ENCODE results near the gene TGFBI.

TGFBI gene

GRCh38 chr5:136028782-136029742 lies at the start of gene TGFBI:
Gene TGFBI, plus strand, starts transcription at chr5:136028988. Its CDS starts 68 bp downstream, at chr5:136029056.
- DNase-seq (ENCODE audit: low spot score), result peak; percentile 52

DNA sequence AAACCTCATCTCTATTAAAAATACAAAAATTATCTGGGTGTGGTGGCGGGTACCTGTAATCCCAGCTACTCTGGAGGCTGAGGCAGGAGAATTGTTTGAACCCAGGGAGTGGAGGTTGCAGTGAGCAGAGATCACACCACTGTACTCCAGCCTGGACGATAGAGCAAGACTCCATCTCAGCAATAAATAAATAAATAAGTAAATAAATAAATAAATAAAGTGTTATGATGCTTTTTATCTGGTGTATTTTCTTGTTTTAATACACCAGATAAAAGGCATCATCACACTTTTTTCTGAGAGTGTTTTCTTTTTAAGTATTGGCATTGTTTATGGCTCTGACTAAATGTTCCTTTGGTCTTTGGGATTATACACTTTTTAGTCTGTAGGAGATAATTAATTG lies 49.8 kb upstream of the TGFBI start:
- no peak for DNase-seq (ENCODE audit: low spot score)

GRCh38 chr5:135979510-135979909 lies 49.3 kb upstream of the TGFBI start:
- DNase-seq (ENCODE audit: low spot score), result no peak

DNA sequence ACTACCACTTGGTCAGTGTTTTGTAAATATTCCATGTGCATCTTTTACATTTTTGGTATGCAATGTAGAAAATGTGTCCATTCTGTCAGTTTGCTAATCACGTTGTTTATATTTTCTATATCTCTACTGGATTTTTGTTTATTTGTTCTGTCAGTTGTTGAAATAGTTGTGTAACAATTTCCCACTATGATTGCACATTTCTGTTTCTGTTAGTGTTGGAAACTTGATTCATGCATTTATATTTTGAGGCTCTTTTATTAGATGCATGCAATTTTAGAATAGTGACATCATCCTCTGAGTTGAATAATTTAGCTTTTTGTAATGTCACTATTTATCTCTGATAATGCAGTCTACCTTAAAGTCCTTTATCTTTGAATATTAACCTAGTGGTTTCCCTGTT lies 48.2 kb upstream of the TGFBI start:
- no peak for DNase-seq (ENCODE audit: low spot score)

DNA sequence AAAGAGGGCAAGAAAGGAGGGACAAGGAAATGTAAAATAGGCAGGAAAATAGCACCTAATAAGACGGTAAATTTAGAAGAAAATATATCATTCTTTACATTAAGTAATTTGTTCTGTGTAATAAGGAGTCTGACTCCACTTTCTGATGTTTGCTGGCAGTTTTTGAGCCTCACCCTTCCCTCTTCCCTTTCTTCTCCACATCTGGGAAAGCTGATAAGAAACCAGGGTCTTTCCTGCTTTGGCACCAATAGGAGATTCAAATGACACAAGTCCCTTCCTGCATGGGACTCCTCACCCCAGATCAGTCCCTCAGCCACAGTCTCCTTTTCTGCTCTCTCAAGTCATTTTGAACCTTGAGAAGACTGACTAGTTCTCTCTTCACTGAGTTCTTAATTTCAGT lies 42.8 kb upstream of the TGFBI start:
- DNase-seq (ENCODE audit: low spot score), result no peak

DNA sequence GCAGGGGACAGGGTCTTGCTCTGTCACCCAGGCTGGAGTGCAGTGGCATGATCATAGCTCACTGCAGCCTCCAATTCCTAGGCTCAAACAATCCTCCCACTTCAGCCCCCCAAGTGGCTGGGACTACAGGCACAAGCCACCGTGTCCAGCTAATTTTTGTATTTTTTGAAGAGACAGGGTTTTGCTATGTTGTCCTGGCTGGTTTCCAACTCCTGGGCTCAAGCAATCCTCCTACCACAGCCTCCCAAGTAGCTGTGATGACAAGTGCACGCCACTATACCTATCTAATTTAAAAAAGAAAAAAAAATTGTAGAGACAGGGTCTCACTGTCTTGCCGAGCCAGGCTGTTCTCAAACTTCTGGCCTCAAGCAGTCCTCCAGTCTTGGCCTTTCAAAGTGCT lies 42.4 kb upstream of the TGFBI start:
- no peak for DNase-seq (ENCODE audit: low spot score)

DNA sequence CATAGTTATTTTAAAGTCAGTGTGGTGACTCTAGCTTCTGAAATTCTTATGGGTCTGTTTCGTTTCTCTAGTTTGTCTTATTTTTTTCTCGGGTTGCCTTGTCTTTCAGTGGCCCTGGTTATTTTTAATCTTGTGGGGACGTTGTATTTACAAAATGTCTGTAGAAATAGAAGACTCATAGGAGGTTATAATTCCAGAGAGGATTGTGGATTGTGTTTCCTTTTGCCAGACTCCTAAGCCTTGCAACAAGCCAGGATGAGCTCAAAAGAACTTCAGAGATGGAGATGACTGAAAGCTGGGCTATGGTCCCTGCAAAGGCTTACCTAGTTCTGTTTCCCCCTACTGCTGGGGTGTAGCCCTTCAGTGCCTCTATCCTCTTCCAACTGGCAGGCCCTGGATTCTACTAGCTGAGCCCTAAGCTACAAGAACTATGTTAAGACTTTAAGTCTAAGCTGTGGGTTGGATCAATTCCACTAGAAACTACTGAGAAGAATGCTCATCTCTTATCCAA lies 41.8 kb upstream of the TGFBI start:
- no peak for DNase-seq (ENCODE audit: low spot score)

DNA sequence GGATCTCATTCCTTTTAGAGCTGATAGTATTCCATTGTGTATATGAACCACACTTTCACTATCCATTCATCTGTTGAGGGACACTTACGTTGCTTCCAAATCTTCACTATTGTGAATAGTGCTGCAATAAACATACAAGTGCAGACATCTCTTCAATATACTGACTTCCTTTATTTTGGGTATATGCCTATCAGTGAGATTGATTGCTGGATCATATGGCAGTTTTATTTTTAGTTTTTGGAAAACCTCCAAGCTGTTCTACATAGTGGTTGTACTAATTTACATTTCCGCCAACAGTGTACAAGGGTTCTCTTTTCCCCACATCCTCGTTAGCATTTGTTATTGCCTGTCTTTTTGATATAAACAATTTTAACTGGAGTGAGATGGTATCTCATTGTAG lies 40.2 kb upstream of the TGFBI start:
- DNase-seq (ENCODE audit: low spot score), result no peak

GRCh38 chr5:135989686-135990085 lies 39.1 kb upstream of the TGFBI start:
- no peak for DNase-seq (ENCODE audit: low spot score)

DNA sequence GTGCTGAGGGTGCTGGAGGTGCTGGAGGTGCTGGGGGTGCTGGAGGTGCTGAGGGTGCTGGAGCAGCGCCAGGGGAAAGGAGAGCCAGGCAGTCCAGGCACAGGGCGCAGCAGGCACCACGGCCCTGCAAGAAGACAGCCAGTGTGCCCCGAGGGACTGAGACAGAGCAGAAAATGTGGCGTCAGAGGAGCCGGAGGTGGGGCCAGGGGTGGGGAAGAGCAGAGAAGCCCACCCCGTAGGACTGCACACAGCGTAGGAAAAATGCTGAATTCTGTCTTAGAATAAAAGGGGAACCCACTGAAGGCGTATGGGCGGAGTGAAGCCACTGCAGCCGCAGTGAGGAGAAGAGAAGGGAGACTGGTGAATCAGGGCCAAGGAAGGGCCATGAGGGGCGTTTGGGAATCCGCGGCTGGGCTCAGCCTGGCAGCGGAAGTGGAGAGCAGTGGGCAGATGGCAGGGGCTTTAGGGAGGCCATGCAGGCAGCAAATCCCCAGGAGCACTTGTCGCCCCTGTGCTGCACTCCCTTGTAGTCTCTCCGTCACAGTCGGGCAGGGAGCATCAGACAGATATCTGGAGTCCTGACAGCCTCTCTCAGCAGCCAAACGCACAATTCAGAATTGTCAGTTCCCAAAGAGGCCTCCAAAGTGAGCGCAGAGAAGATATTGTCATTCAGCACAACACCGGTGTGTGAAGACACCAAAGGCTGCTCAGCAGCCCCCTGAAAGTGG lies 38.1 kb upstream of the TGFBI start:
- peak; percentile 49 for DNase-seq (ENCODE audit: low spot score)

- DNase-seq (ENCODE audit: low spot score), result no peak
Observed at GRCh38 chr5:135991429-135991828, 37.4 kb upstream of the TGFBI start.

DNA sequence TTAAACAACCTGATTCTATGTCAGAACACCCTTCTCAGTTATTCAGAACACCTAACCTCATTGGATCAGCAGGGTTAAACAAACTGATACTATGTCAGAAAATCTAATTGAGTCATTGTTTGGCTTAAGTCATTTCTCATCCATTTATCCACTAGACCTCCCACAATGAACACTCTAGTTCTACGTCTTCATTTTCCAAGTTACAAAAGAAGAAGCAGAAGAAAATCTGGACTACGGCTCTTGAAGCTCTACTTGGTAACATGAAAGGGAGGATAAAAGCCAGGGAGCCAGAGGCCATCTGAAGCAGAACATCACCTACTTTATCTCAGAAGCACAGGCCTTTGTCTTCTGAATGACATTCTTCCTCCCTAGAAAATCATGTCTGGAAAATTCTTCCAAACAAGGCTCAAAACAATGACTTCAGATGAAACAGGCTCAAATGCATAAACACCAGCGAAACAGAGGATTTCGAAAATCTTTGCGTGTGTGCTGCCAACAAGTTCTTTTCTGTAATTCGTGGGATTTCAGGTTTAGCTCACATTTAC lies 35.4 kb upstream of the TGFBI start:
- no peak for DNase-seq (ENCODE audit: low spot score)

DNA sequence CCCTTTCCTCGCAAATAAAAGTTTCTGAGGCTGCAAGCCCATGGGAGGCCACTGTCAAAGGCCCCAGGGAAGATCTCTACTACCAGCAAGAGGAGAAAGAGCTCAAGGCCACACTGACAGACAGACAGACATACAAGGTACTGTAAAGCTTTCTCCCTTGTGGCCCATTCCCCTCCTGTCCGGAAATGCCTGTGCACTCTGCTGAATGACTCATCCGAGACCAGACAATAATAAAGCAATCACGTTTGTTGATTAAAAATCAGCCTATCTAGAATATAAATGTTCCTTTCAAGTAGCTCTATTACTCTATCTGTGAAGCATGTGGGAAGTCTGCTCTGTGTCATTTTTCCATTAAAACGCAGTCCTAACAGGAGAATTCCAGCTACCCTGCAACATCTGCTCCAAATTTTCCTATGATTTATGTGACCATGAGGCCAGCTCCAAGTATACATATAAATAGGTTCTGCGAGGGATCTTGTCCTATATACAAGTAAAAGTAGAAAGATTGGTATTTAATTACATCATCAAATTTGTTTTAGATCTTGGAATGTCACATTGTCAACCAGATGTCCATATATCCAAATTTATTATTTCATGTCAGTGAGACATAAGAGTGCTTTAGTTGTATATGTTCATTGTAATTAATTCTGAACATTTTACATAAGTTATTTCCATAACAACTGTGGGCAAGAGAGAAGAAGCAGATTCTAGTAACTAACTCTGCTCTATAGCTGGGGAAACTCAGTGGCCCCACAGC lies 34.7 kb upstream of the TGFBI start:
- DNase-seq (ENCODE audit: low spot score), result no peak

GRCh38 chr5:135995976-135996375 lies 32.8 kb upstream of the TGFBI start:
- DNase-seq (ENCODE audit: low spot score), result no peak

- DNase-seq (ENCODE audit: low spot score), result no peak
Observed at GRCh38 chr5:135996611-135997010, 32.2 kb upstream of the TGFBI start.

GRCh38 chr5:135997673-135998335 lies 31.0 kb upstream of the TGFBI start:
- DNase-seq (ENCODE audit: low spot score), result no peak

DNA sequence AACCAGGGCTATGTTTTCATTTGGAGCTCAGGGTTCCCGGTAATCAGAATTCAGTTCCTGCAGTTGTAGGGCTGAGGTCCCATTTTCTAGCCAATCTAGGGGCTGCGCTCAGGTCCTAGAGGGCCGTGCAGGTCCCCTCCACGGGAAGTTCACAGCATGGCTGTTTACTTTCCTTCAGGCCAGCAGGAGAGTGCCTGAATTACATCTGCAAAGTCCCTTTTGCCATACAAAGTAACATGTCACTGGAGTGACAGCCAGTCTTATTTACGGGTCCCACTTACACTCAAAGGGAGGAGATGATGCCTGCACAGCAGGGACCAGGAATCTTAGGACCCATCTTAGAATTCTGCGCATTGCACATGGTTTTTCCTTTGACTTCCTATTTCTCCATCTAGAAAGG lies 29.9 kb upstream of the TGFBI start:
- no peak for DNase-seq (ENCODE audit: low spot score)

DNA sequence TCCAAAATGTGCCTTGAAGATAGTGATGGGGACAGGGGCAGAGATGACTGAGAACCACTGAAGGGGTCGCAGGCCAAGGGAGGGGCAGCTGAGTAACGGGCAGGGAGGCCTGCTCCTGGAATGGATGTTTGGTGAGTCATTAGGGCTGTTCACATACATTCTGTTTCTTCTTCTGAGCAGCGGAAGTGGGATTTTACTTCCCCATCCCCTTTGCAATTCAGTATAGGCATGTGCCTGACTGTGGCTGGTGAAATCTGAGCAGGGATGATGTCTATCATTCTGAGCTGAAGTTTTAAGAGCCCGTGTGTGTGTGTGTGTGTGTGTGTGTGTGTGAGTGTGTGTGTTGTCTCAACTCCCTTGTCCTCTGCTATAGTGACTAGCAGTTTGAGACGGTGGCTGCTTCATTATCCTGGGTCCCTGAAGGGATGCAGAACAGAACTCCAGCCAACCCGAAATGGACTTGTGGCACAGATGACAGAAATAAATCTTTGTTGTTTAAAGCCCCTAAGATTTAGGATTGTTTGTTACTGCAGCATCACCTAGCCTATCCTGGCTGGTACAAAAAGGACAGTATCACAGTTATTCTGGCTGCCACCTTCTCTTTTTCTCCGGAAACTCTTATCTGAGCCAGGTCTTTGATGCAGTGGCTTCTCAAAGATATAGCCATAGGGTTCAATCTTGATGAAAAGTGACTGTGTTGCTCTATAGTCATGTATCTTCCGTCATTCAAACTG lies 29.2 kb upstream of the TGFBI start:
- DNase-seq (ENCODE audit: low spot score), result no peak

- DNase-seq (ENCODE audit: low spot score), result no peak
Observed at GRCh38 chr5:136000147-136000546, 28.6 kb upstream of the TGFBI start.

DNA sequence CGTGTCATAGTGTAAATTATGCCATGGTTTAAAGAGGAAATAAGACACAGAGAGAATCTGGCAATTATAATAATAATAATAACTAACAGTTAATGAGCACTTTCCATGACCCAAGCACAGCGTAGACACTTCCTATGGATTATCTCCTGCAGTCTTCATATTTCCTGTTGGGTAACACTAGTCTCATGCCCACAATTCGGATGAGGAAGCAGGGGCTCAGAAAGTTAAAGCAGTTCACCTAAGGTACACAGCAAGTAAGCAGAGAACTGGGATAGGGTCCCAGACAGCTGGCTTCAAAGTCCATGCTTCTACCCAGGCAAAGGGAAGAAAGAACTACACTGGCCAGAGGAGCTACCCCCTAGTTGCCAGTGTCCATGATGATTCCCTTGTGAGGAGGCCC lies 27.9 kb upstream of the TGFBI start:
- DNase-seq (ENCODE audit: low spot score), result no peak

DNA sequence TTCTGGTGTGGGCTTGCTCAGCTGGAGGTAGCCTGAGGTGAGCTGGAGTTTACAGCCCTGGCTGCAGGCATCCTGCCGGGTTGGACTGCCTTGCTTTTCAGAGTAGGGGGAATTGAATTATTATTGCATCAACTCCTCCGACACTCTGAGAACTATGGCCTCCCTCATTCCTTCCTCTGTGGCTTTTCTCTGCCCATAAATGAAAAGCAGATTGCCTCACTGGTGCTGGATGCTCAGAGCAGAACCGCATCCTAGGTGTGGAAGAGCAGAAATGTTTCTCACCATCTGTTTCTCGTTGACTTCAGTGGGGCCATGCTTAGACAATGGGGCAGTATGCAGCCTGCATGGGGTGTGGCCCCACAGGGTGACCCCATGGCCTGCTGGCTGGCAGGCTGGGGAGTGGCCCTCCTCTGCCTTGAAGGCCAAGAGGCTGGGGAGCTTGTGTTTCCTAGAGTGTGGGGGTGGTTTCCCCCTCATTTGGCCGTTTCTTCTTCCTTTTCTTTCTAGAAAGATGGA lies 27.3 kb upstream of the TGFBI start:
- DNase-seq (ENCODE audit: low spot score), result no peak
